ENCODE measurements around the gene EIF6.

Gene EIF6

DNA sequence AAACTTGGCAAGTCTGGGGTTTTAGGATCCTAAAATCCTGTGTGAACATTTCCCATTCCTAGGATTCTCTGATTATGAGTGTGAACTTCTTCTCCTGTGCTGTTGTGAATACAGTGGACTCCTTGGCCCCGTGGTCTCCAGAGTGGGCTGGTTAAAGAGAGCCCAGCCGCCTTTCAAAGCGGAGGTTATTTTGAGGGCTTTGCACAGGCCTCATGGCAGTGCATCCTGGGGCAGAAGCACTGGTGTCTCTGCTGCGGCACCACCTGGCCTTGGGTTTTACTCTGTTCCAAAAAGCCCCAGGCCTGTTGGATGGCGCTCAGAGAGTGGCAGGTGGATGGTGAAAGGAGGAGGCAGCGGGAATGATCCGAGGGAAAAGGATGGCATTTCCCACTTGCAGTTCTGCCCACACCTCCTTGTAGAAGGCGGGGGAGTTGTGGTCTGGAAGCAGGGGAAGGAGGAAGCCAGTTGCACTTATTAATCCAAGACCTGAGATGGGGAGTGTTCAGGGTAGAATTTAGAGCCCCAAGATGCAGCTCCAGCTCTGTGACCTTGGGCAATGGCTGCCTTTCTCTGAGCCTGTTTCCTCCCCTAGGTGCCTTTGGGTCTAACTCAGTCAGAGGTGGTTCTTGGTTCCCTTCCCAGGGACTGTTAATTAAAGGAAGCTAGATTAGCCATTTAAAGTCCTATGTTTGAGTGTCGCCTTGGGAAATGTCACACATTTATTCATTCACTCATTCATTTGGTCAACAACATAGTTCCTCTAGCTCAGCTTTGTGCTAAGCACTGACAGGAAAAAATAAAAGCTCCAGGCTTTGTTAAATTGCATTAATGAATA lies 35.7 kb downstream of the EIF6 start:
- FAIRE-seq, result no peak

DNA sequence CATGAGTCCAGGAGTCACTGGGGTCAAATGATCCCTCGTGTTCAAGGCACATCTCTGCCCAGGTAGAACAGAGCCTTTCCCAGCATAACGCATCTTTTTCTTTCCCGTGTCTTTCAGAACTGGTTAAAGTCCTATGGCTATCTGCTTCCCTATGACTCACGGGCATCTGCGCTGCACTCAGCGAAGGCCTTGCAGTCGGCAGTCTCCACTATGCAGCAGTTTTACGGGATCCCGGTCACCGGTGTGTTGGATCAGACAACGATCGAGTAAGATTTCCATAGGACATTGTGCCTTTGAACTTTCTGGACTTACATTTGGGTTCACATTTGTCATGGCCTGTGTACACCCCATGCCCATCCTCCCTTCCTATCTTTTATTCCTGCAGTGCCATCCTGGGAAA lies 37.8 kb downstream of the EIF6 start:
- DNase-seq (ENCODE audit: insufficient read length, low spot score) (no peak), FAIRE-seq (peak; percentile 26)
- no peak for TF ChIP-seq SPI1 (IDR thresholded peaks at IDR 0.05; ENCODE audit: low read depth, low read length)
- TF ChIP-seq POLR2AphosphoS5 (IDR thresholded peaks at IDR 0.05; ENCODE audit: low read depth, low read length), result no peak
- TF ChIP-seq POU2F2 (IDR thresholded peaks at IDR 0.05; ENCODE audit: low read depth, low read length), result no peak
- TF ChIP-seq TAF1 (IDR thresholded peaks at IDR 0.05; ENCODE audit: low read depth, low read length), result no peak
- no peak for TF ChIP-seq POLR2A (IDR thresholded peaks at IDR 0.05; ENCODE audit: low read depth, low read length)
- TF ChIP-seq PAX5 (IDR thresholded peaks at IDR 0.05; ENCODE audit: insufficient read depth, low read length, severe bottlenecking), result no peak

More for the DNA sequence above, 35.7 kb downstream of the EIF6 start:
- DNase-seq (ENCODE audit: insufficient read length, low spot score), result no peak
- no peak for TF ChIP-seq TAF1 (IDR thresholded peaks at IDR 0.05; ENCODE audit: low read depth, low read length)
- no peak for TF ChIP-seq POU2F2 (IDR thresholded peaks at IDR 0.05; ENCODE audit: low read depth, low read length)
- no peak for TF ChIP-seq SPI1 (IDR thresholded peaks at IDR 0.05; ENCODE audit: low read depth, low read length)
- TF ChIP-seq PAX5 (IDR thresholded peaks at IDR 0.05; ENCODE audit: insufficient read depth, low read length, severe bottlenecking), result no peak
- TF ChIP-seq POLR2A (IDR thresholded peaks at IDR 0.05; ENCODE audit: low read depth, low read length), result no peak
- TF ChIP-seq POLR2AphosphoS5 (IDR thresholded peaks at IDR 0.05; ENCODE audit: low read depth, low read length), result no peak

DNA sequence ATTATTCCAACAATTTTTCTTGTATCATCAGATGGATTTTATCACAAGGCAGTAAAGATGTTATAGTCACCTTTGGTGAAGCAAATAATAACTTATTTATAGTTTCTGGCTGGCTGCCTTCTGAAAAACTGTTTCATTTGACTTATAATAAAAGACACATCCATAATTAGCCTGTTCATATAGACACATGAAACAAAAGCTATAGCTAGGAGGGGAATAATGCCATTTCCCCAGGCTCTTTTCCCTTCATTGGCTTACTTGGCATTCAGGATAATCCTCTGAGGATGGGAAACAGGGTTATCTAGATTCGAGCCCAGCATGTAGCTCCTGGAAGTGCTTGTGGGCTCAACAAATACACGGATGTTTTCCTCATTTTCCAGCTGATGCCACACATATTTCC lies 40.6 kb downstream of the EIF6 start:
- TF ChIP-seq POU2F2 (IDR thresholded peaks at IDR 0.05; ENCODE audit: low read depth, low read length), result no peak
- TF ChIP-seq TAF1 (IDR thresholded peaks at IDR 0.05; ENCODE audit: low read depth, low read length), result no peak
- TF ChIP-seq POLR2A (IDR thresholded peaks at IDR 0.05; ENCODE audit: low read depth, low read length), result no peak
- no peak for TF ChIP-seq POLR2AphosphoS5 (IDR thresholded peaks at IDR 0.05; ENCODE audit: low read depth, low read length)
- no peak for TF ChIP-seq SPI1 (IDR thresholded peaks at IDR 0.05; ENCODE audit: low read depth, low read length)
- TF ChIP-seq PAX5 (IDR thresholded peaks at IDR 0.05; ENCODE audit: insufficient read depth, low read length, severe bottlenecking), result no peak
- FAIRE-seq (no peak), DNase-seq (ENCODE audit: insufficient read length, low spot score) (no peak)

- TF ChIP-seq TAF1 (IDR thresholded peaks at IDR 0.05; ENCODE audit: low read depth, low read length) (no peak), POLR2A (IDR thresholded peaks at IDR 0.05; ENCODE audit: low read depth, low read length) (no peak), PAX5 (IDR thresholded peaks at IDR 0.05; ENCODE audit: insufficient read depth, low read length, severe bottlenecking) (no peak), SPI1 (IDR thresholded peaks at IDR 0.05; ENCODE audit: low read depth, low read length) (no peak), POLR2AphosphoS5 (IDR thresholded peaks at IDR 0.05; ENCODE audit: low read depth, low read length) (no peak), POU2F2 (IDR thresholded peaks at IDR 0.05; ENCODE audit: low read depth, low read length) (no peak)
- FAIRE-seq, result no peak
Measured at GRCh38 chr20:35243317-35243716, 41.3 kb downstream of the EIF6 start.

DNA sequence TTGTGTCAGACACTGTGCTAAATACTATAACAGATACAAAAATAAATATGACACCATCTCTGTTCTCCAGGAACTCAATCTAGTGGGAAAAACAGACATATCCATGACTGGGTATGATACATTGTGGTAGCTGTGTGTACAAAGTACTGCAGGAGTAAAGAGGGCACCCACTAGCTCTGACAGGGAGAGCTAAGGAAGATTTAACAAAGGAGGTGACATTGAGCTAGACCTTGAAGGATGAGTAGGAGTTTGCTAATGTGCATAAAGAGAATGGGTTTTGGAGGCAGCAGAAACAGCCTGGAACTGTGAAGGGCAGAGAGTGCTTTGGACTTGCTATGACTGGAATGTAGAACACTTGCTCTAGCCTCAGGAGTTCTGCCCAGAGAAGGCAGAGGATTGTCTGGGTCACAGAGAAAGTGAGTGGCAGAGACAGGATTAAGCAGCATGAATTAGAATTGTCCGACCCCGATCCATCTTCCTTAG lies 43.7 kb downstream of the EIF6 start:
- no peak for FAIRE-seq
- TF ChIP-seq POLR2AphosphoS5 (IDR thresholded peaks at IDR 0.05; ENCODE audit: low read depth, low read length) (no peak), POLR2A (IDR thresholded peaks at IDR 0.05; ENCODE audit: low read depth, low read length) (no peak), SPI1 (IDR thresholded peaks at IDR 0.05; ENCODE audit: low read depth, low read length) (no peak), POU2F2 (IDR thresholded peaks at IDR 0.05; ENCODE audit: low read depth, low read length) (no peak), PAX5 (IDR thresholded peaks at IDR 0.05; ENCODE audit: insufficient read depth, low read length, severe bottlenecking) (no peak), TAF1 (IDR thresholded peaks at IDR 0.05; ENCODE audit: low read depth, low read length) (no peak)
- no peak for DNase-seq (ENCODE audit: insufficient read length, low spot score)

More at GRCh38 chr20:35243317-35243716, 41.3 kb downstream of the EIF6 start:
- DNase-seq (ENCODE audit: insufficient read length, low spot score), result no peak

- TF ChIP-seq POLR2A (IDR thresholded peaks at IDR 0.05; ENCODE audit: low read depth, low read length) (no peak), POLR2AphosphoS5 (IDR thresholded peaks at IDR 0.05; ENCODE audit: low read depth, low read length) (no peak), PAX5 (IDR thresholded peaks at IDR 0.05; ENCODE audit: insufficient read depth, low read length, severe bottlenecking) (no peak)
- no peak for FAIRE-seq
- no peak for DNase-seq (ENCODE audit: insufficient read length, low spot score)
Measured at GRCh38 chr20:35240083-35240810, 44.3 kb downstream of the EIF6 start.

DNA sequence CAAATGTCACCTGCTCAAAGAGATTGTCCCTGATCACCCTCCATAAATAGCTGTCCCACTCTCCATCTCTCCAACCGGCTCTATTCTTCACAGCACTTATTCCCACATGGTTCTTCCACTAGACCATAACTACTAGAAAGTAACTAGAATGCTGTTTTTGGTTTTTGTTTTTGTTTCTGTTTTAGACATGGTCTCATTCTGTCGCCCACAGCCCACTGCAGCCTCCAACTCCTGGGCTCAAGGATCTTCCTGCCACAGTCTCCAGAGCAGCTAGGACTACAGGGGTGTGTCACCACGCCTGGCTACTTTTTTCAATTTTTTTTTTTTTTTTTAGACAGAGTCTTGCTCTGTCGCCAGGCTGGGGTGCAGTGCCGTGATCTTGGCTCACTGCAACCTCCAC lies 45.8 kb downstream of the EIF6 start:
- TF ChIP-seq TAF1 (IDR thresholded peaks at IDR 0.05; ENCODE audit: low read depth, low read length), result no peak
- TF ChIP-seq PAX5 (IDR thresholded peaks at IDR 0.05; ENCODE audit: insufficient read depth, low read length, severe bottlenecking), result no peak
- TF ChIP-seq POLR2AphosphoS5 (IDR thresholded peaks at IDR 0.05; ENCODE audit: low read depth, low read length), result no peak
- TF ChIP-seq POLR2A (IDR thresholded peaks at IDR 0.05; ENCODE audit: low read depth, low read length), result no peak
- TF ChIP-seq SPI1 (IDR thresholded peaks at IDR 0.05; ENCODE audit: low read depth, low read length), result no peak
- no peak for TF ChIP-seq POU2F2 (IDR thresholded peaks at IDR 0.05; ENCODE audit: low read depth, low read length)
- DNase-seq (ENCODE audit: insufficient read length, low spot score) (no peak), FAIRE-seq (no peak)

GRCh38 chr20:35238170-35238569 lies 46.4 kb downstream of the EIF6 start:
- TF ChIP-seq POLR2AphosphoS5 (IDR thresholded peaks at IDR 0.05; ENCODE audit: low read depth, low read length) (no peak), SPI1 (IDR thresholded peaks at IDR 0.05; ENCODE audit: low read depth, low read length) (no peak), PAX5 (IDR thresholded peaks at IDR 0.05; ENCODE audit: insufficient read depth, low read length, severe bottlenecking) (no peak), TAF1 (IDR thresholded peaks at IDR 0.05; ENCODE audit: low read depth, low read length) (no peak), POLR2A (IDR thresholded peaks at IDR 0.05; ENCODE audit: low read depth, low read length) (no peak), POU2F2 (IDR thresholded peaks at IDR 0.05; ENCODE audit: low read depth, low read length) (no peak)
- FAIRE-seq, result no peak
- DNase-seq (ENCODE audit: insufficient read length, low spot score), result no peak

DNA sequence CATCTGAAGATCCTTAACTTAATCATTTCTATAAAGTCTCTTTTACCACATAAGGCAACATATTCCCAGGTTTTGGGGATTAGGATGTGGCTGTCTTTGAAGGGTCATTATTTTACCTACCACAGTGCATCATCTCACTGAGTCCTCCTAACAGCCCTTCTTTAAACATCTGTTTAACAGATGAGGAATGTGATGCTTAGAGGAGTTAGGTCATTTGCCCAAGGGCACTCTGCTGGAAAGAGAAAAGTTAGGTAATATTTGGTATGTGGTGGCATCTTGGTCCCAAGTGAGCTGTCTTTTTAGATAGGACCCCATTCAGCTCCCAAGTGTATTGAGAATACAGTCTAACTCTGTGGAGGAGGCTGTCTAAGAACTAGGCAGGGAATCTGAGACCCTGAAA lies 47.1 kb downstream of the EIF6 start:
- DNase-seq (ENCODE audit: insufficient read length, low spot score), result no peak
- no peak for FAIRE-seq
- TF ChIP-seq POLR2AphosphoS5 (IDR thresholded peaks at IDR 0.05; ENCODE audit: low read depth, low read length) (no peak), SPI1 (IDR thresholded peaks at IDR 0.05; ENCODE audit: low read depth, low read length) (no peak), TAF1 (IDR thresholded peaks at IDR 0.05; ENCODE audit: low read depth, low read length) (no peak), POLR2A (IDR thresholded peaks at IDR 0.05; ENCODE audit: low read depth, low read length) (no peak), POU2F2 (IDR thresholded peaks at IDR 0.05; ENCODE audit: low read depth, low read length) (no peak), PAX5 (IDR thresholded peaks at IDR 0.05; ENCODE audit: insufficient read depth, low read length, severe bottlenecking) (no peak)

All from GM12891 (cell line).